GM19351 (cell line): ENCODE measurements around the gene KRTAP2-4.
"Not testable (repeated sequence)": the region's sequence is repeated elsewhere in the genome, so short reads cannot be mapped to it uniquely, and the experiment has no call there.

Source experiments
- ATAC-seq: cut with Tn5 transposase; IDR thresholded peaks from one replicate; pipeline ENCODE4 v1.9.1; 2021; ENCODE audit warnings: mild to moderate bottlenecking, moderate library complexity; ENCODE audit not compliant: unreplicated experiment

KRTAP2-4 gene

DNA sequence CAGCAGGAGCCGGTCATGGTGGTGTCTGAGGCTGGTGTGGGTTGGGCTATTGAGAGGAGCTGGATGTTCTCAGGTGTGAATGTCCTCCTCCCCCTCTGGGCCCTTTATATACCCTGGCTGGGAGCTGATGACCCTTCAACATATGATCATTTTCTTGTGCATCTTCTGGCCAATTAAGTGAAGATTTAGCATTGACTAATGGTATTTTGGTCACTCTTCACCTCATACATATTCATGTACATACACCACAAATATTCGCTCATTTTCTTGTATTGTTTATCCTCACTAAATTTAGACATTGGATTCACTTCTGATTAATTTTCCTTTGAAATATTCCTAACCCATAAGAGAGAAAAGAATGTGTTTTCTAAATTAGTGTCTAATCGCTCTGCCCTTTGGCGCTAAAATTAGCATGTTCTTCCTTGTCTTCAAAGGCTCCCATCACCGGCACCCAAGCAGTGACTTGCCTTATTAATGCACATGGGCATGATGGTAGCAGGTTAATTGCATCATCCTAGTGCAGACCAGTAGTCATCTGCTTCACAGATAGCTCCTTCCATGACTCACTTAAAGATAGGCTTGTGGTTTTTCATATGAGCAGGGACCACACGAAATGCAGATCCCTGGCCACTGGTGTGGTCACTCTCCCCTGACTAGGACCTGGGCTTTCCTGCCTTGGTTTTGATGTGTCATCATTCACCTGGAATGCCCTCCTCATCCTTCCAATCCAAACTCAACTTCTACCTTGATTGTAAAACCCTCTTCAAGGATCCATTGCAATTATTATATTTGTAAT, at the start of gene KRTAP2-4:
Gene KRTAP2-4, minus strand, starts transcription at position 51 of the 796 bp plus-strand sequence. Its CDS starts 34 bp downstream, at position 17.
- no peak for ATAC-seq

GRCh38 chr17:41111151-41111885, 45.6 kb upstream of the KRTAP2-4 start:
- ATAC-seq = no peak

DNA sequence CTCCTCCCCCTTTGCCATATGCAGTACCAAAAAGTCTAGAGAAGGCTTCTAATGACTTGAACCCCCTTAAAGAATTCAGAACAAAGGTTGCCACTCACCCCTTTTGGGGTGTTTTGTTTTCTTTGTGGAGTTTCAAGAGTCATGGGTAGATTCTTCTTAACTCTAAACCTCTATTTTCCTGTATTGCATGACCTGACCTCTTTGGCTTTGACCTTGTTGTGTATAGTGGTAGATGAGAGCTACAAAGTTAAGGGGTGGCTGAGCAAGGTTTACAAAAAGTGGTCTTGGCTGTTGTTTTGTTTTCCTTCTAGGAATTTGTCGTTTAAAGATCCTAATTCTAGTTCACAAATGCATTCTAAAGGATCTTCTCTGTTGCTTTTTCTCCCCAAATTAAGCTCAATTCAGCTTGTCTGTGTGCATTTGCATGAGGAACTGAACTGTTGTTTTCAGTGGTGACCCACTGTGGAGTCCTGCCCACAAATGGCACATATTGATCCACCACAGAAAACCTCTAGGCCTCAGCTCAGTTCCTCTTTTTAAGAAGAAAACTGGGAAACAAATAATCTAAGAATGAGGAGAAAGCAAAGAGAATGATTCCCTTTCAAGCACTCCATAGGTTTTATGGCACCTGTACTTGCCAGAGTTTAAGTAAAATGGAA, 43.2 kb upstream of the KRTAP2-4 start:
- not testable (repeated sequence) for ATAC-seq

DNA sequence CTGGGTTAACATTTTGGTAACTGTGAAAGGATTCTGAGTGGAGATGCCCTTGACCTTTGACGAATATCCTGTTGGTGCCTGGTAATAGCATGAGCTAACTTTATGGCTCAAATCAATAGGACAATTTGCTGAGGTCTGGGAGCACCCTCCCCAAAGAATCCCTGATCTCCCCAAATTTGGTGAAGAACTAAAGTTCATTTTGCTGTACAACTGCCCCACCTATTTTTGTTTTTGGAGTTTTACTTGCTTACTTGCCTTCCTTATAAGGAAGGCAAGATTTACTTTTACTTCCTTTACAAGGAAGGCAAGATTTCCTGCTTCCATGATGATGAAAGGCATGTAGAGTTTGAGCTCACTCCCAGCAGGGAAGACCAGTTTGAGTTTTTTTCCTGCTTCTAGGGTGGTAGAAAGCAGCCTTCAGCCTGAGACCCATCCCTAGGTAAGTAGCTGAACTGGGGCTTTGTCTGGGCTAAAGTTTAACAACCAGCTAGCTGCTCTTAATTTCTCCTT, 42.3 kb upstream of the KRTAP2-4 start:
- ATAC-seq = no peak

GRCh38 chr17:41105347-41105746, 39.7 kb upstream of the KRTAP2-4 start, which contains the start of gene KRTAP4-9:
Gene KRTAP4-9, plus strand, starts transcription at chr17:41105389. Its CDS starts 0 bp downstream, at chr17:41105389.
- not testable (repeated sequence) for ATAC-seq

- ATAC-seq = not testable (repeated sequence)
Observed at GRCh38 chr17:41104386-41105038, 38.8 kb upstream of the KRTAP2-4 start.

DNA sequence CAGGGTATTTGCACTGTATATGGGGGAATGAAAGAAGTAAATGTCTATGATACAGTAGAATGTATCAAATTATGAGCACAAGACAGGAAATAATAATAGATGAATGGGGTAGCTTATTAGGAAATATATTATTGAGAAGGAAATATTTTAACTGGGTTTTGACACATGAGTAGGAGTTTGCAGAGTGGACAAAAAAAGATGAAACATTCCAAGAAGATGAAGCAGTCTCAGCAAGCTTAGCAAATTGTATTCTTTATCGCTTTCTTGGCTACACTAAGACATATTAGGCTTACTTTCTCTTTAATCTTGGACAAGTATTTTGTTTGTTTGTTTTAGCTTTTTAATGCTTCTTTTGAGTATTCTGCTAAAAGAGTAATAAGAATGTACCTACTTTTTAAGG, 38.2 kb upstream of the KRTAP2-4 start:
- ATAC-seq = no peak

- no peak for ATAC-seq
Observed at GRCh38 chr17:41101586-41102259, 36.0 kb upstream of the KRTAP2-4 start, which contains the start of gene KRTAP4-16. Gene KRTAP4-16, minus strand, starts transcription at chr17:41102209. Its CDS starts 0 bp downstream, at chr17:41102209.

- not testable (repeated sequence) for ATAC-seq
Observed at GRCh38 chr17:41099682-41100480, 34.2 kb upstream of the KRTAP2-4 start.

DNA sequence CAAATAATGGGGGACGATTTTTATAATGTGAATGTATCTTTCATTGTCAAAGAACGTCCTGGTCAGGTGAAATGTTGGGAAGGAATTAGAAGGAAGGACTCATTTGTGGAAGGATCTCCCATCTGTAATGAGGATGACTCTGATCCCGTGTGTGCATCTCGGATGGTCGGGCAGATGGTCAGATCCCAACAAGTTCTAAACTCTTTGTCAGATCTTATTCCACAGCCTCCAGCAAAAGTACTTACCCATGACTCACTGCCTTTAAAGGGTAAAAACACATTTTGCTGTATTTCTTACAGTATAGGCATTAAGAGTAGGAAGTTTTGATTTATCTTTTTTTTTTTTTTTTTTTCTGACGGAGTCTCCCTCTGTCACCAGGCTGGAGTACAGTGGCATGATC, 32.8 kb upstream of the KRTAP2-4 start:
- ATAC-seq = no peak

GRCh38 chr17:41098042-41098441, 32.4 kb upstream of the KRTAP2-4 start, which contains the start of gene KRTAP4-8:
Gene KRTAP4-8, minus strand, starts transcription at chr17:41098142. Its CDS starts 58 bp downstream, at chr17:41098084.
- no peak for ATAC-seq

GRCh38 chr17:41096055-41096454, 30.4 kb upstream of the KRTAP2-4 start:
- ATAC-seq = no peak

DNA sequence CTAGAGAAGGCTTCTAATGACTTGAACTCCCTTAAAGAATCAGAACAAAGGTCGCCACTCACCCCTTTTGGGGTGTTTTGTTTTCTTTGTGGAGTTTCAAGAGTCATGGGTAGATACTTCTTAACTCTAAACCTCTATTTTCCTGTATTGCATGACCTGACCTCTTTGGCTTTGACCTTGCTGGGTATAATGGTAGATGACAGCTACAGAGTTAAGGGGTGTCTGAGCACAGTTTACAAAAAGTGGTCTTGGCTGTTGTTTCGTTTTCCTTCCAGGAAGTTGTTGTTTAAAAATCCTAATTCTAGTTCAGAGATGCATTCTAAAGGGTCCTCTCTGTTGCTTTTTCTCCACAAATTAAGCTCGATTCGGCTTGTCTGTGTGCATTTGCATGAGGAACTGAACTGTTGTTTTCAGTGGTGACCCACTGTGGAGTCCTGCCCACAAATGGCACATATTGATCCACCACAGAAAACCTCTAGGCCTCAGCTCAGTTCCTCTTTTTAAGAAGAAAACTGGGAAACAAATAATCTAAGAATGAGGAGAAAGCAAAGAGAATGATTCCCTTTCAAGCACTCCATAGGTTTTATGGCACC, 23.2 kb upstream of the KRTAP2-4 start:
- not testable (repeated sequence) for ATAC-seq

DNA sequence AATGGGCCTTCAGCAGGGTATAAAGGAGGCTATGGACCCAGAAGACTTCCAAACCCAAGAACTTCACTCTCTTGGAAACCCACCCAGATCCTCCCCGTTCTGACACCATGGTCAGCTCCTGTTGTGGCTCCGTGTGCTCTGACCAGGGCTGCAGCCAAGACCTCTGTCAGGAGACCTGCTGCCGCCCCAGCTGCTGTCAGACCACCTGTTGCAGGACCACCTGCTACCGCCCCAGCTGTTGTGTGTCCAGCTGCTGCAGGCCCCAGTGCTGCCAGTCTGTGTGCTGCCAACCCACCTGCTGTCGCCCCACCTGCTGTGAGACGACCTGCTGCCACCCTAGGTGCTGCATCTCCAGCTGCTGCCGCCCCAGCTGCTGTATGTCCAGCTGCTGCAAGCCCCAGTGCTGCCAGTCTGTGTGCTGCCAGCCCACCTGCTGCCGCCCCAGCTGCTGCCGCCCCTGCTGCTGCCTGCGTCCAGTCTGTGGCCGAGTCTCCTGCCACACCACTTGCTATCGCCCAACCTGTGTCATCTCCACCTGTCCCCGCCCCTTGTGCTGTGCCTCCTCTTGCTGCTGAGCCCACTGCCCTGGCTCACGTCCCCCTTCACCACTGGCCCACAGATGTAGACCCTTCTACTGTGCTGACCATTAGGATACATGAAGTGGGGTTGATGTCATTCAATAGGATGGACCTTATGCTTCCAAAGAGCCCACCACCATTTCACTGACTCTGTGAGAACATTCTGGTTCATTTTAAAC, 18.6 kb upstream of the KRTAP2-4 start, which contains the start of gene KRTAP4-7:
Gene KRTAP4-7, plus strand, starts transcription at position 51 of the 757 bp plus-strand sequence. Its CDS starts 57 bp downstream, at position 108.
- ATAC-seq = not testable (repeated sequence)

DNA sequence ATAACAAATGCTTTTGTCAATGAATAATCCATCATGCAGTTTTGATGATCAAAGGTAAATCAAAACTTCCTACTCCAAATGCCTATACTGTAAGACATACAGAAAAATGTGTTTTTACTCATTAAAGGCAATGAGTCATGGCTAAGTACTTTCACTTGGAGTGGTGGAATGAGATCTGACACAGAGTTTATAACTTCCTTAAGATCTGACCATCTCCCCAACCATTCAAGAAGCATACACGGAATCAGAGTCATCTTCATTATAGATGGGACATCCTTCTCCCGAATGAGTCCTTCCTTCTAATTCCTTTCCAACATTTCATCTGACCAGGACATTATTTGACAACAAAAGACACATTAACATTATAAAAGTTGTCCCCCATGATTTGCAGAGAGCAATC, 17.7 kb upstream of the KRTAP2-4 start:
- ATAC-seq = not testable (repeated sequence)

- no peak for ATAC-seq
Observed at GRCh38 chr17:41082626-41083025, 16.9 kb upstream of the KRTAP2-4 start.

DNA sequence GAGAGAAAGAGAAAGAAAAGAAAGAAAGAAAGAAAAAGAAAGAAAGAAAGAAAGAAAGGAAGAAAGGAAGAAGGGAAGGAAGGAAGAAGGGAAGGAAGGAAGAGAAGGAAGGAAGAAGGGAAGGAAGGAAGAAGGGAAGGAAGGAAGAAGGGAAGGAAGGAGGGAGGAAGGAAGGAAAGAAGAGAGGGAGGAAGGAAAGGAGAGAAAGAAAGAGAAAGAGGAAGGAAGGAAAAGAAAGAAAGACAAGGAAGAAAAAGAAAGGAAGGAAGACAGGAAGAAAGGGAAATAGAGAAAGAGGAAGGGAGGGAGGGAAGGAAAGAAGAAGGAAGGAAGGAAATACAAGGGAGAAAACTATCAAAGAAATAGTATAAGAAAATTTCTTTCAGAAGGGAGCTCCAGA, 11.1 kb upstream of the KRTAP2-4 start:
- ATAC-seq = no peak

GRCh38 chr17:41073676-41074075, 8.0 kb upstream of the KRTAP2-4 start:
- no peak for ATAC-seq
